Activated naive CD4-positive, alpha-beta T cell treated with anti-CD3 and anti-CD28 coated beads for 36 hours (primary cell): ENCODE results near the gene RMND5A. TPM values are rescaled to one million over a fixed set of nuclear protein-coding genes. Genes with fewer than 3 reads are reported as not detected.
"Not testable (repeated sequence)": the region's sequence is repeated elsewhere in the genome, so short reads cannot be mapped to it uniquely, and the experiment has no call there.

Experiments
- CTCF ChIA-PET: fragments of 350-600 bp; sonication (Branson Sonifier 250); formaldehyde crosslinking; loops from one replicate; lab custom pipeline; 2021; ENCODE audit warnings: antibody characterized with exemption; lab: Charles Lee
- DNase-seq: peaks from one replicate; pipeline ENCODE4 v3.0.0-alpha.2; 2020
- H3K27ac Mint-ChIP-seq: one replicate; pipeline ENCODE4 v1.8.0; 2021; ENCODE audit warnings: mild to moderate bottlenecking, mixed read lengths
- H3K27me3 Mint-ChIP-seq: one replicate; pipeline ENCODE4 v1.8.0; 2021; ENCODE audit warnings: low read depth, mixed read lengths
- H3K36me3 Mint-ChIP-seq: one replicate; pipeline ENCODE4 v1.8.0; 2021; ENCODE audit warnings: low read depth, mixed read lengths
- H3K4me1 Mint-ChIP-seq: one replicate; pipeline ENCODE4 v1.8.0; 2021; ENCODE audit warnings: low read depth, mixed read lengths
- H3K4me3 Mint-ChIP-seq: one replicate; pipeline ENCODE4 v1.8.0; 2021; ENCODE audit warnings: mild to moderate bottlenecking, moderate library complexity, mixed read lengths
- H3K9me3 Mint-ChIP-seq: one replicate; pipeline ENCODE4 v1.8.0; 2021; ENCODE audit warnings: mixed read lengths
- intact Hi-C: fragments of 100-400 bp; cut with micrococcal nuclease; formaldehyde crosslinking; loops from one replicate; pipeline ENCODE4 v1.15.1; 2023
- total RNA-seq, 2 experiments: library from RNA; stranded (reverse); gene quantifications; one replicate each; pipeline ENCODE4 v1.2.3, GENCODE V29; 2021

RMND5A gene
- total RNA-seq, result 10 to 100 TPM; 38.0 to 38.4 TPM

- H3K4me1 Mint-ChIP-seq, intact Hi-C loops, H3K27me3 Mint-ChIP-seq, CTCF ChIA-PET, H3K36me3 Mint-ChIP-seq, H3K9me3 Mint-ChIP-seq: not testable (repeated sequence)
- H3K4me3 Mint-ChIP-seq, result peak within 1 kb of the TSS; percentile 78
- DNase-seq, result peak; percentile 94
- peak within 1 kb of the TSS; percentile 83 for H3K27ac Mint-ChIP-seq
These were observed at the start of gene RMND5A for GRCh38 chr2:86719637-86720539. Gene RMND5A (plus strand): TSS chr2:86720291. CDS start chr2:86720668, 377 bp downstream.

DNA sequence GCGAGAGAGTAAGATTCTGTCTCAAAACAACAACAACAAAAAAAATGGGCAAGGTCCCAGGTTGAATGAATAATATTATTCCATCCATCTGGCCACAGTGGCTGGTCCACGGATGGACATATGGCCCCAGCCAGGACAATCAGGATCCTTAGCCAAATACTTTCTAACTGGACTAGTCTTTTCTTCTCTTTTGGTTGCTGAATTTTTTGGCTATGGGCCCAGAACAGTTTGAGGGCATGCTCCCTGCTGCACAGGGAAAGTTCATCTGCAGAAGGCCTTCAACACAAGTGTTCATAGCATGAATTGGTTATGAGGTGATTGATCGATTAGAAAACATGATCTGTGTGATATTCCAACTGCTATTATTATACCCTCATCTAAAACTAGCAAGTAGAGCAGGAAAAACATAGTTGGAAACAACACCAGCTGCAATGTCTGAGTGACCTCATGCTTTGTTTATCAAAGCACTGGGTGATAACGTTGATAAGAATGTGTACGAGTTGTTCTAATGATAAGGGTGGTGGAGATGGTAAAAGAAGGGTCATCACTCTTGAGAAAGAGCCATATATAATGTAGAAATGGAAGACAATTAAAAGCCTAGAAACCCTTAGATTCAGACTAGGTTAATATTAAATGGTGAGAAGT, 48.6 kb upstream of the RMND5A start:
- Mint-ChIP-seq H3K4me1 (no peaks in the 10 kb centered on the region), H3K4me3 (no peak overlapping the region), H3K27me3 (no peaks in the 10 kb centered on the region), H3K27ac (no peak overlapping the region), H3K36me3 (no peaks in the 10 kb centered on the region), H3K9me3 (peaks cover 2% of the 10 kb centered on the region)
- intact Hi-C loops, result no loop called here
- no peak for DNase-seq
- CTCF ChIA-PET, result no interaction called here

- H3K4me1 Mint-ChIP-seq, result no peaks in the 10 kb centered on the region
- H3K27me3 Mint-ChIP-seq, result no peaks in the 10 kb centered on the region
- H3K4me3 Mint-ChIP-seq, result no peak overlapping the region
- no peaks in the 10 kb centered on the region for H3K36me3 Mint-ChIP-seq
- H3K9me3 Mint-ChIP-seq, result peaks cover 2% of the 10 kb centered on the region
- CTCF ChIA-PET, result no interaction called here
- DNase-seq, result no peak
- intact Hi-C loops, result no loop called here
- no peak overlapping the region for H3K27ac Mint-ChIP-seq
These were observed 48.0 kb upstream of the RMND5A start for GRCh38 chr2:86672027-86672545.

DNA sequence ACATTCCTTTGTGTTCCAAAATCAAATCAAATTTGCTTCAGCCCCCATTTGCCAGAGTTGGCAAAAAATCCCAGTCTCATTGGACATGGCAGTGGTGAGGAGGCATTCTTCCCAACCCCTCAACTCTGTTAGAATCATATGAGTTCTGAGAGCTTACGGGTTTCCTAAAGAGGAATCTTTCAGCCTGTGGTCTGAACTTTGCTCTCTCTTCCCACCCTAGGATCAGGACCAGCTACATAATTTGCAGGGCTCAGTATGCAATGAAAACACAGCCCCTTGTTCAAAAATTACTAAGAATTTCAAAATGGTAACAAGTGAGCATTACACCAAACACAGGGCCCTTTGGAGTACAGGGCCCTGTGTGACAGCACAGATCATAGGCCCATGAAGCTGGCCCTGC, 47.1 kb upstream of the RMND5A start:
- Mint-ChIP-seq H3K4me1 (no peaks in the 10 kb centered on the region), H3K27ac (no peak overlapping the region), H3K4me3 (no peak overlapping the region), H3K27me3 (no peaks in the 10 kb centered on the region), H3K9me3 (no peaks in the 10 kb centered on the region), H3K36me3 (no peaks in the 10 kb centered on the region)
- intact Hi-C loops, result no loop called here
- no peak for DNase-seq
- CTCF ChIA-PET, result no interaction called here

DNA sequence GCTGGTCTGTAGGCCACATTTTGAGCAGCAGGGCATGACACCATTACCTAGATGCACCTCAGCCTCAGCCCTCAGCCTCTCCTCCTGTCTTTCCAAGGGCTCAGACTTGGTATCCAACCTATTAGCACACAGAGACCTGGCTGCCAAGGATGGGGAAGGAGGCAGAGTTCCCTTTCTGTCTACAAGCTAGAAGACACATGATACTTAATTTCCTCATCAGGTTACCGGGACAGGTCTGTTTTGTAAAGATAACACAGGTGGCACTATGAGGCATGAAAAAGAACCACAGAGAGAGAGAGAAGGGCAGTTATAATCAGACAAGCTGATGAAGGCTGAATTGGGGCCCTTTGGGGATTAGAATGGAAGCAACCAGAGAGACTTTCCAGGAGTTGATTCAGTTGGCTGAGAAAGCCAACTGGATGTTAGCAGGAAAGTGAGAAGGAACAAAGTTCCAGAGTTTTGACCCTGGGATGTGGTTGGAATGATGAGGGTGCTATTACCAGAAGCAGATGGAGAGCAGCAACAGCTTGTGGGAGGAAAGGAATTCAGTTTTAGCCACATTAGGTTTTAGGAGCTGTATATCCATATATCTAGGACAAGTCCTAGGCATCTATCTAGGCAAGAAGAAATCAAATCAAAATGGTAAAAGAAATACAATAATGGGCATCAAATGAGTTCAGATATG, 46.0 kb upstream of the RMND5A start:
- intact Hi-C loops, result loop anchor here (2.0 kb wide), 2 partner anchors 155 to 453 kb away; no protein-coding TSS in a partner anchor
- Mint-ChIP-seq H3K9me3 (no peaks in the 10 kb centered on the region), H3K36me3 (no peaks in the 10 kb centered on the region), H3K27ac (no peak overlapping the region), H3K4me3 (no peak overlapping the region), H3K27me3 (no peaks in the 10 kb centered on the region), H3K4me1 (no peaks in the 10 kb centered on the region)
- CTCF ChIA-PET, result interaction anchor here (1.3 kb wide), 1 partner anchor 23 kb away, joined by 3 read pairs; no protein-coding TSS in a partner anchor
- no peak for DNase-seq

DNA sequence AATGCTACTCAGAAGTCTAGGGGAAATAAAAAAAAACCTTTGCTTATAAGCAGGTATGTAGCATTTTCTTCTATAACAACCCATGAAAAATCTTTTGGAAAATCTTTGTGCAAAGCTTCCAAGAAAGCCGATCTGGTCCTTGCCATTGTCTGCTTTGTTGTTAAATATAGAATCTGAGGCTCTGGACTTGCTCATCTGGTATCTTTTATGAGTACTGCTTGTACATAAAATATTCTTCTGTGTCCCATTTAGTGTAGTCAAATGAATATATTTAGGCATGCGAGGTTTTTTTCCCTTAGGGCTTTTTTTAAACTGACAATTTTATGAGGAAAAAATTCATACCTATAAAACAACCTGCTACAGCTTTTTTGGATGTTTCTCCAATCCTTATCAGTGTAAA, 45.0 kb upstream of the RMND5A start:
- DNase-seq, result no peak
- no peaks in the 10 kb centered on the region for H3K9me3 Mint-ChIP-seq
- intact Hi-C loops, result loop anchor here (2.0 kb wide), 2 partner anchors 156 to 454 kb away; no protein-coding TSS in a partner anchor
- CTCF ChIA-PET, result interaction anchor here (1.3 kb wide), 1 partner anchor 22 kb away, joined by 3 read pairs; no protein-coding TSS in a partner anchor
- no peaks in the 10 kb centered on the region for H3K4me1 Mint-ChIP-seq
- H3K36me3 Mint-ChIP-seq, result no peaks in the 10 kb centered on the region
- H3K27ac Mint-ChIP-seq, result no peak overlapping the region
- H3K27me3 Mint-ChIP-seq, result no peaks in the 10 kb centered on the region
- H3K4me3 Mint-ChIP-seq, result no peak overlapping the region

- Mint-ChIP-seq H3K27me3 (no peaks in the 10 kb centered on the region), H3K36me3 (no peaks in the 10 kb centered on the region), H3K4me1 (no peaks in the 10 kb centered on the region), H3K4me3 (no peak overlapping the region), H3K27ac (no peak overlapping the region), H3K9me3 (no peaks in the 10 kb centered on the region)
- CTCF ChIA-PET, result interaction anchor here (0.7 kb wide), 1 partner anchor 131 kb away, joined by 4 read pairs; no protein-coding TSS in a partner anchor
- intact Hi-C loops, result loop anchor here (2.0 kb wide), 2 partner anchors 157 to 455 kb away; no protein-coding TSS in a partner anchor
- DNase-seq, result no peak
These were observed 44.5 kb upstream of the RMND5A start for GRCh38 chr2:86675511-86676015.

- CTCF ChIA-PET, result interaction anchor here (0.6 kb wide), 1 partner anchor 122 kb away, joined by 3 read pairs; no protein-coding TSS in a partner anchor
These were observed 42.3 kb upstream of the RMND5A start for GRCh38 chr2:86677816-86678215.

GRCh38 chr2:86679036-86679435, 41.1 kb upstream of the RMND5A start:
- Mint-ChIP-seq H3K9me3 (no peaks in the 10 kb centered on the region), H3K4me3 (no peak overlapping the region), H3K4me1 (no peaks in the 10 kb centered on the region), H3K27me3 (no peaks in the 10 kb centered on the region), H3K27ac (no peak overlapping the region), H3K36me3 (no peaks in the 10 kb centered on the region)
- DNase-seq, result no peak
- intact Hi-C loops, result no loop called here
- CTCF ChIA-PET, result no interaction called here

More at GRCh38 chr2:86677816-86678215, 42.3 kb upstream of the RMND5A start:
- no peak overlapping the region for H3K4me3 Mint-ChIP-seq
- H3K27ac Mint-ChIP-seq, result no peak overlapping the region
- H3K36me3 Mint-ChIP-seq, result no peaks in the 10 kb centered on the region
- intact Hi-C loops, result no loop called here
- no peaks in the 10 kb centered on the region for H3K9me3 Mint-ChIP-seq
- H3K27me3 Mint-ChIP-seq, result no peaks in the 10 kb centered on the region
- no peak for DNase-seq
- H3K4me1 Mint-ChIP-seq, result no peaks in the 10 kb centered on the region

DNA sequence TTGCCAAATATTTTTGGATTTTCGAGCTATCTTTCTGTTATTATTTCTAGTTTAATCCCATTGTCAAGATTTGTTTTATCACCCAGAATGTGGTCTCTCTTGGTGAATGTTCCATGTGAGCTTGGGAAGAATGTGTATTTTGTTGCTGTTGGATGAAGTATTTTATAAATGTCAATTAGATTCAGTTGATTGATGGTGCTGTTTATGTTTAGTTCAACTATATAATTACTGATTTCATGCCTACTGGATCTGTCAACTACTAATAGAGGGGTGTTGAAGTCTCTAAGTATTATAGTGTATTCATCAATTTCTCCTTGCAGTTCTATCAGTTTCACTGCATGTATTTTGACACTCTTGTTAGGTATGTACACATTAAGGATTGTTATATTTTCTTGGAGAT, 34.7 kb upstream of the RMND5A start:
- no peaks in the 10 kb centered on the region for H3K36me3 Mint-ChIP-seq
- H3K27ac Mint-ChIP-seq, result no peak overlapping the region
- no peak for DNase-seq
- no peak overlapping the region for H3K4me3 Mint-ChIP-seq
- CTCF ChIA-PET, result no interaction called here
- H3K9me3 Mint-ChIP-seq, result no peaks in the 10 kb centered on the region
- H3K27me3 Mint-ChIP-seq, result no peaks in the 10 kb centered on the region
- no peaks in the 10 kb centered on the region for H3K4me1 Mint-ChIP-seq
- intact Hi-C loops, result no loop called here

- CTCF ChIA-PET, result no interaction called here
- no peaks in the 10 kb centered on the region for H3K9me3 Mint-ChIP-seq
- H3K4me1 Mint-ChIP-seq, result no peaks in the 10 kb centered on the region
- H3K27ac Mint-ChIP-seq, result no peak overlapping the region
- intact Hi-C loops, result no loop called here
- no peaks in the 10 kb centered on the region for H3K36me3 Mint-ChIP-seq
- no peaks in the 10 kb centered on the region for H3K27me3 Mint-ChIP-seq
- no peak for DNase-seq
- H3K4me3 Mint-ChIP-seq, result no peak overlapping the region
These were observed 33.6 kb upstream of the RMND5A start for GRCh38 chr2:86686460-86686859.

GRCh38 chr2:86686905-86687304, 33.2 kb upstream of the RMND5A start:
- CTCF ChIA-PET, result no interaction called here
- H3K27me3 Mint-ChIP-seq, result no peaks in the 10 kb centered on the region

More at GRCh38 chr2:86686905-86687304, 33.2 kb upstream of the RMND5A start:
- intact Hi-C loops, result no loop called here
- no peaks in the 10 kb centered on the region for H3K36me3 Mint-ChIP-seq
- no peaks in the 10 kb centered on the region for H3K9me3 Mint-ChIP-seq
- no peak overlapping the region for H3K4me3 Mint-ChIP-seq
- H3K4me1 Mint-ChIP-seq, result no peaks in the 10 kb centered on the region
- H3K27ac Mint-ChIP-seq, result no peak overlapping the region
- no peak for DNase-seq
